ENCODE data around the gene MMEL1.

Gene MMEL1

DNA sequence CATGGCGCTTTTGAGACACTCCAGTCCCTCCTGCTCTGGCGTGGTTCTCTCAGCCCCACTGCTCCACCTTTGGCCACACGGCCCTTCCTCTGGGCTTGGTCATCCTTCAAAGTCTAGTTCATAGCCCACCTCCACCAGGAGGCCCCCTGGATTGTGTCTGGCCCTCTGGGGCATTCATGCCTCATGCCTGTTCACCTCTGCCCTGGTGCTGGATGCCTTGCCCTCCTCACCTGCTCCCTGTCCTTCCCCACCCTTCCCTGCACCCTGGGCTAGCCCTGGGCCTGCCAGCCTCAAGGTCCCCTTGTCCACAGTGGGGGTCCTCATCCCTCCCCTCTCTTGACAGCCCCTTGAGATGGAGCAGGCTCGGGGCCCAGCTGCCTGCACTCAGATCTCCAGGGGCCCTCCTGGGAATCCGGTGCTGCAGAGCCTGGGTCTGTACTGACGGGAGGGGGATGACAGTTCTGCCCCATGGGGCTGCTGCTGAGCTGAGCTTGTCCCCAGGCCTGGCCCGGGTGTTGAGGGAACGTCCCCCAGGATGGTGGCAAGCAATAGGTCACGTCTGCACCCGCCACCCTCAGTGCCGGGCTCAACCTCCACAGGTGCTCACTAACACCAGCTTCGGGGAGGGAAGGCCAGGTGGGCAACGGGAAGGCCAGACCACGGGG lies 27.8 kb downstream of the MMEL1 start:
- DNase-seq (ENCODE audit: low read depth), result no peak

DNA sequence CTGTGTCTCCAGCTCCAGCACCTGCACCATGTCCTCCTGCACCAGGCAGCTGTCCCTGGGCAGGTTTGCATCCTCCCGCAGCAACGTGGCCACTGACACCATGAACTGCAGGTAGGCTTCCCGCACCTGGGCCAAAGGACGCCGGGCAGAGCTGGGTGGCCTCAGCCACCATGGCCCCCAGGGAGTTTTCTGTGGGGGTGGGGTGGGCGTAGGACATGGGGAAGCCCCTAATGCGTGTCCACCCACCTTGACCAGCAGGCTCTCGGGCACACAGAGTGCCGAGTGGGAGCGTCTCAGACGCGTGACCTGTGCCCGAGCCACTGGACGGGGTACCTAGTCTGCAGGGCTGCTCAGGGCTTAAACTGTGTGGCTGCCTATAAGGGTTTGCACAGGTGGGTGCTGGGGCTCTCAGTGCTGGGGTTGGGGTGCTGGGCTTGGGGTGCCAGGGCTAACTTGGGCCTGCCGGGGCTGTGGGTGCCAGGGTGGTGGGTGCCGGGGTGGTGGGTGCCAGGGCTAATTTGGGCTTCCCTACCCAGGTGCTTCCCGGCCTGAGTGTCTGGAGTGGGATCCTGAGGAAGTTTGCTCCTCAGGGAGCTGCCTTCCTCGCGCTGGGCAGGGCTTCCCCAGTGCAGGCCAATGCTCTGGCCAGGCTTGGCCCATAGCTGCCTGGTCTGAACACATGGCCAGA lies 28.5 kb downstream of the MMEL1 start:
- DNase-seq (ENCODE audit: low read depth), result no peak

DNA sequence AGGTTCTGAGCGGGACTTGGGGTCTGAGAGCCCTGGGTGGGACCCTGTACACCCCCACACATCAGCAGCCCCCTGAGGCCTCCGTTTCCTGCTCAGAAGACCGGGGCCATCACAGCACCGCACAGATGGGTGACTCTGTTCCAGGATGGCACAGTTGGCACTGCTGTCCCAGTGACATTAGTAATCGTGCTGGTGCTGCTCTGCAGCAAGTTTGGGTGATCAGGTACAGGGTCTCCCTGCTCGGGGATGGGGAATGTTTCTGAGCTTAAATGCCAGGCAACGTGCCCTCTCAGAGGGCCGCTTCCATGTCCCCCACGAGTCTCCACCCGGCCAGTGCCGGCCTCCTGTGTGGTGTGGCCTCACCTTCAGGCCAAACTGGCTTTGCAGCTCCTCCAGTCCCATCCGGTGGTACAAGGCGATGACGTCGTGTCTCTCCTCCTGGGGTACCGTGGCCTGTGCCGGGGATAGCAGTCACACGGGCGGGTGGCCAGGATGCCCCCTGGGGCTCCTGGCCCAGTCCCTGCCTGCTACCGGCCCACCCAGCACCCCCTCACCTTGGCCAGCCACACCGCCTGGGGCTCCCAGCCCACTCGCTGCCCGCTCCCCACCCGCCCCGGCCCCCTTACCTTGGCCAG lies 29.2 kb downstream of the MMEL1 start:
- no peak for DNase-seq (ENCODE audit: low read depth)

DNA sequence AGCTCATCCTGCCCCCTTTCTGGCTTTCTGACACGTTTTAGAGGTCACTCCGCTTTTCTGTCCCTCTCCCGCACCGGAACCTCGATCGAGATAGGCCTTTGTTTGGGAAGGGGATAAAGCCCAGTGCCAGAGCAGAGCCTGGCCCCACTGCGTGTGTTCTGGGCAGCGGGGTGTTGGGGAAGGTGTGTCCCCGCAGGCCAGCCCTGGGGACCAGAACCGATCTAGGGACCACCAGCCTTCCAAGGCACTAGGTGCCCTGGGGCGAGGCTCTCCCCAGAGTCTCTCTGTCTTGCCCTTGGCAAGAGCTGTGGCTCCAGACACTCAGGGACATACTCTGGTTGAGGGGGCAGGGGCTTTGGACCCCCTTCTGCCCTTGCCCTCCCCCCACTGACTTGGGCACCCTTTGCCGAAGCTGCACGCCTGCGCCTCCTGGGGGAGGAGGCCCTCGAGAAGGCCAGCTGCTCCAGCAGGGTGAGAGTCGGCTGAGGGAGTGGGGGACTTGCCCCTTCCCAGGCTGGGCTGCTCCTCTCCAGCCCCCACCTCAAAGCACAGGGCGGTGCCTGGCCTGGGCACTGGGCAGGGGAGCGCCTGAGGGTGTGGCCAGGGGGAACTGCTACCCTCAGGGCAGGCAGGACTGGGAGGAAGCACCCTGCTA lies 29.8 kb downstream of the MMEL1 start:
- no peak for DNase-seq (ENCODE audit: low read depth)

DNA sequence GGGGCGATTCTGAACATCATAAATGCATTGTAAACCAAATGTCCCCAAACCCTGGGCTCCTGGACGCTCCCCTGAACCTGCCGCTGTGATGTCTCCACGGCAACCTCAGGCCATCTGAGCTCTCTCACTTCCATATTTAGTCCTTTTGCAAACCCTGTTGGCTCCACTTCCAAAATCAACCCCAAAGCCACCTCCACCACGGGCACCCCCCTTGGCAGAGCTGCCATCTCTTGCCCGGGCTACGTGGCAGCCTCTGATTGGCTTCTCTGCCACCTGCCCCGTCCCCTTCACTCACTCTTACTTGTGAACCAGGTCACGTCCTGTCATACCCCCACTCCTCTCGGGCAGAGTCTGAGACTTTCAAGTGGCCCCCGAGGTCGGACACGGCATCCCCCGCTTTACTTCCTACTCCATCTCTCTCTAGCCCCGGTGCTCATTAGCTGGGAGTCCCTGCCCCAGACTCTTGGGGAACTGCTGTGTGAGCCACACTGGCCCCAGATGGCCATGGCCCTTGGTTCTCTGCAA lies 30.4 kb downstream of the MMEL1 start:
- DNase-seq (ENCODE audit: low read depth), result no peak

DNA sequence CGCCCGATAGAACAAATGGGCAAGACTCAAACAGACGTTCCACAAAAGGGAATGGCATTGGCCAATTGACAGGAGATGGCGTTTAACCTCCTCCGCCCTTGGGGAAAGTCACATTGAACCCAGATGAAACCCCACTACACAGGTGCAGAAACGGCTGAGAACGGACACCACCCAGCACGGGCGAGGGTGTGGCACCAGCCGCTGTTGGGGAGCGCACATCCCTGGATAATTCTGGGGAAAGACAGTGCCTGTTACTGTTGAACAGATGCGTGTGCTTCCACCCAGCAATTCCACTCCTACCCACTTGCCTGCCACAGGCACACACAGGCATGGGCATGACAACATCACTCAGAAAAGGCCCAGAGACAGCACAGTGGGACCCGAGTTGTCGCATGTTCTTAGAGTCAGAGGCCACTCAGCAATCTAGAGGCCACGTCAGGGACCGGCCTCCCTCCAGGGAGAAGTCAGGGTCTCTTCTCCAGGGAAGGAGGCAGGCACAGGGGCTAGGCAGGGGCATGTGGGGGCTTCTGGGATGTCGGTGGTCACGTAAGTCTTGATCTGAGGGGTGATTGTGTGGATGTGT lies 31.0 kb downstream of the MMEL1 start:
- no peak for DNase-seq (ENCODE audit: low read depth)

DNA sequence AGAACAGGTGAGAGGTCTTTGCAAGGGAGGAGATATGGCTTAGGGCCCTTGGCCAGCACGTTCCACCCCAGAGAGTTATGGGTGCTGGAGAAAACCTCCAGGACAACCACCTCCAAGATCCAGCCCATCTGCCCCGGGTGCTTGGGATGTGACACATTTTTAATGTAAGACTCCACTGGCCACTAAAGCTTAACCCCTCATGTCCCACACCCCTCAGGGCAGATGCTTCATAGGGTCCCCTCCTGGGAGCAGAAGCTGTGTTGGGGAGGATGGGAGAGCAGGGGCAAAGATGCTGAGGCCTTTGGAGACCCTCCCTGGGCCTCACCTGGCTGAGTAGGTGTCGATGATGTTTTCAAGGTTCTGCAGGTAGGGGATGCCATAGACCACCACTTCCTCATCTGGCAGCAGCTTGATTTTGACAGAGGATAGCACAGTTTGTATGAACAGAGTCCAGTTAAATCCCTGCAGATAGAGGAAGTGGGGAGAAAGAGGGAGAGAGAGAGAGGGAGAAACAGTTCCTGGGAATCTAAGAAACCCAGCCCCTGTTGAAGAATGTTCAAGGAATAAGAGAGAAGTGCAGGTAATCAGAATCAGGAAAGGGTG lies 34.4 kb downstream of the MMEL1 start:
- no peak for DNase-seq (ENCODE audit: low read depth)

DNA sequence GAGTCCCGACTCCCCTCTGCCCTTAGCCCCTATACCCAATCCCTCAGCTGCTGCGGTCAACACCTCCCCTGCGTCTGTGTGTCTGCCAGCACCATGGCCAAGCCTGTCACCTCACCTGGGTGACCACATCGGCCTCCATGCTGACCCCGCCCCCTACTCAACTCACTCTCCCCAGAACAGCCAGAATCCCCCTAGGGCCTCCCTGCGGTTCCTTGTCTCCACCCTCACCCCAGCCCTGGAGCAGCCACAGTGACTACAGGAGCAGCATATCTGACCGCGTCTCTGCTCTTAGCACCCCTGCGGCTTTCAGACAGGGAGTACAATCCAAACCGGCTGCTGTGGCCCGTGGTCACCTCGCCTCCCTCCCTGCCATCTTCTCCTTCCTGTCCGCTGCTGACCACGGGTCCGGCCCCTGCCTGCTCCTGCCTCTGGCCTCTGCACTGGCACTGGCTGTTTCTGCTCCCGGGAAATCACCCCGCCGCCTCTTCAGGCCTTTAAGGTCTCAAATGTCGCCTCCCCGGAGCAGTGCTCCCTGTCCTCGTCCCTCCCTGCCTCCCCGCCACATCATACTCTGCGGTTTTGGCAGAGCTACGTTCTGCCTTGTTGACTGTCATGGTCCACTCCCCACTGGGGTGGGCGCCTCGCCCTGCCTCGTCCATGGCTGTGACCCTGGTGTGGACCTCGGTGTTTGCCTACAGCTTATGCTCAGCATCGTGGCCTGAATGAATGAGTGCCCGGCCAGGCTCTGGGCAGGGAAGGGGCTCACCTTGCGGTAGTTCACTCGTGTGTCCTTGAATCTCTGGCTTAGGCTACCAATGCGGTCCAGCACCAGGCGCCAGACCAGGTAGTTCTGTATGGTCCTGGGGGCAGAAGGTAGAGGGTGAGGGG lies 35.1 kb downstream of the MMEL1 start:
- peak; percentile 92 for DNase-seq (ENCODE audit: low read depth)

DNA sequence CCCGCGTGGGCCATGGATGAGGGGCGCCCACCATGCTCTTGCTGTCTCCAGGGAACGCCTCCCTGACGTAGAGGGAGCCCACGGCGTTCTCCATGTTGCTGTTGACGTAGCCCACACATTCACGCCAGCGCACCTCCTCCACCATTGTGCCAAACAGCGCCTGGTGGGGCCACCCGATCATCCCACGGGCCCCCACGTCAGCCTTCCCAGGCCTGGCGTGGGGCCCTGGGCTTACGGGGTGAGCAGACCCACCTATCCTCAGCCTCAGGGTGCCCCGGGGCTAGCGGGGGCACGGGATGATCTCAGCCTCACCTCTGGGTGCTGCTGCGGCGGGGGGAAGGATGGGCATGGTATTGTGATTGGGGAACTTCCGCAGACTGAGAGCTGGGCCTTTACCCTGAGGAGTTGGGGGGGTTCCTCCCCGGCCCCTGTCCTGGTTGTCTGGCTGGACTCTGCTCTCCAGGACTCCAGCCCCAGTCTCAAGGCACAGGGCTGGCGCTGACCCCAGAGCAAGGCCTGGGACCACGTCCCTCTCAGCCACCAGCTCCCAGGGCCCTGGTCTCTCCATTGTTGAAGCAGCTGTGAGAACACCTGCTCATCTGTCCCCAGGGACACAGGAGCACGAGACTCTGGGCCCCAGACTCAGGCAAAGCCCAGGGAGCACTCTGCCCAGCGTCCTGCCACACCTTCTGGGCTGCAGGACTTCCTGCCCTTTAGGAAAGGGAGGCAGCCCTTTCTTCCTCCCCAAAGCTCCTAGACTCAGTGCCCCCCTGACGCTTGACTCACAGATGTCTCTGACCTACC lies 36.1 kb downstream of the MMEL1 start:
- no peak for DNase-seq (ENCODE audit: low read depth)

DNA sequence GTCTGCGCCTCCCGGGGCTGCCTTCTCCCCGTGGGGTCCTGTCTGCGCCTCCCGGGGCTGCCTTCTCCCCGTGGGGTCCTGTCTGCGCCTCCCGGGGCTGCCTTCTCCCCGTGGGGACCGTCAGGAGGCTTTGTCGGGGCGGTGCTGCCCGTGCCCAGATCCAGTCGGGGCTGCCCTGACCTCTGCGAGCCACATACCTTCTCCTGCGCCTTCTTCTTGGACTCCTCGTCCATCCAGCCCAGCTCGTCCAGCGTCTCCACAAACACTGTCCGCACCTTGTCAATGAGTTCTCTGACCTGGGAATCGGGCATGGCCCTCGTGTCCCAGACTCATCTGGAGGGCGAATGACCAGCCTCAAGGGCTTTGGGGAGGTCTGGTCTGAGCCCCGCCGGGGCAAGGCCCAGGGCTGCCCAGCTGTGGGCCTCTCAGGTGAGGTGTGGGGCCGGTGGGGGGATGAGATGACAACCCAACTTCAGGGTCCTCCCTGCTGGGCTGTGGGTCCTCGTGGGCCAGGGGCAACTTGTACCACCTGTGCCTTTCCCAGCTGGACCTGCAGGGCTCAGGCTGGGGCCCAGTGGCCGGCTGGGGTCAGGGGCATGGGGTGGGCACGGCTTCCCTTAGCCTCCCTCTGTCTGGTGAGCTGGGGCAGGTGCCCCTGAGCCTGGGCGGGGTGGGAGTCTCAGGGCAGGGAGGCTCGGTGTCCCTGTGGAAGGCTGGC lies 36.8 kb downstream of the MMEL1 start:
- no peak for DNase-seq (ENCODE audit: low read depth)

DNA sequence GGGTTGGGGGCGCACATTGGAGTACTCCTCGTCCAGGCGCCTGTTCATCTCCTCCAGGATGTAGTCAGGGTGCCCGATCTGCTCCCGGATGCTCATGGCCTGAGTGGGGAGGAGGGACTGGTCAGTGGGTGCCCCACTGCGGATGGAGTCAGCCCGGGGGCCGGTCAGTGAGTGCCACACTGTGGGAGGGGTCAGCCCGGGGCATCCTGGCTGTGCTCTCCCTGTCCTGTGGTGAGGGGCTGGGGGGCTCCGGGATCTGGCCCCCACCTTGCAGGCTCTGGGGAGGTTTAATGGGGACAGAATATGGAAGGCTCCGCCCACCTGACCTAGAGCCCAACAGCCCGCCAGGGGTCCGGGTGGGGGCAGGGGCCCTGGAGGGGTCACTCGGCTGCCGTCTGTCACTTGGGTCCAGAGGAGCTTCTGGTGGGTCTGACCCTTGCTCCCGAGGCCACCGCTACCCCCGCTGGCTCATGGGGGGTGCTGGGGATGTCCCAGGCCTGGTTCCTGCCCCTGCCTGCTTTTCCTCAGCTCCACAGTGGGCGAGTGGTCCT lies 37.5 kb downstream of the MMEL1 start:
- DNase-seq (ENCODE audit: low read depth), result no peak

DNA sequence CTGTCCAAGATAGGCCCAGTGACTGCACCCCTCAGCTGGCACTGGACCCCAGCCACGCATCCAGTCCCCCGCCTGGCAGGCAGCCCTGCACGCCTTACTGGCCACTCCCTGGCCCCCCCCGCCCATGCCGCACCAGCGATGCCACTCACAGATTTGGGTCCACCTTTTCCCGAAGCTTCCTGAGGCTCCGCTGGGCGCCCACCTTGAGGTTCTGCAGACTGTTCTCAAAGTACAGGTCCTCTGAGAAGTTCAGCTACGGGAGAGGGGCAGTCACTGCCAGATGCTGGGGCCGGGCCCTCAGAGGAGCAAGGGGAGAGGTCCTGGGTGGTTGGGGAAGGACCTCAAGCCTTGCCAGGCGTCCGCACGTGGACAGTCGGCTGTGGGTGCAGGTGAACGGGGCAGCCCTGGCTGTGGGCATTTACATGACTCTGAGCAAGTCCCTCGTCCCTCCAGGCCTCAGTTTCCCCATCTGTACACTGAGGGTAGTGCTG lies 38.1 kb downstream of the MMEL1 start:
- no peak for DNase-seq (ENCODE audit: low read depth)

DNA sequence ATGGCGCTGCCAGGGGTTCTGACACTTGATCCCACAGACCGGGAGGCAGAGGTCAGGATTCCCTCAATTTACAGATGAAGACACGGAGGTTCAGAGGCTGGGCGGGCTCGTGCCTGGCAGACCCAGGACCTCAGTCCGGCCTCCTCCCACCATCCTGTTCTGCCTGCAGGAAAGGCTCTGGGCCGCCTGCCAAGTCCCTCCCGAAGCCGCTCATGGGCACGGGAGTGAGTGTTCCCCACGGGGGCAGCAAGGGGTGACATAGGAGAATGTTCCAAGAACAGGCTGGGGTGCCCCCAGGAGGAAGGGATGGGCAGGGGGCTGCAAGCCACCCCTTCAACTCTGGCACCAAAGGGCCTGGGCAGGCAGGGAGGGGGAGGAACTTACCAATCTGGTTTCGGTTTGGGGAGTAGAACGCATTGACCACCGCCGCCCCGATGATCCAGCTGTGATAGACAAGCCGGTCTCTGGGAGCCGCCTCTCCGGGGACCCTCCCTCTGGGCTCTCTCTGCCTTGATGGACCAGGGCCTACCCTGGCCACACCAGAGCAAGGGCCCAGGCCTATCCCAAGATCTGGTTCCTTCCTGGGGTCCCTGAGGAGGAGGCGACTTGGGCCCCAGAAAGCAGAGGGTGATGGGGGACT lies 38.7 kb downstream of the MMEL1 start:
- DNase-seq (ENCODE audit: low read depth), result no peak

DNA sequence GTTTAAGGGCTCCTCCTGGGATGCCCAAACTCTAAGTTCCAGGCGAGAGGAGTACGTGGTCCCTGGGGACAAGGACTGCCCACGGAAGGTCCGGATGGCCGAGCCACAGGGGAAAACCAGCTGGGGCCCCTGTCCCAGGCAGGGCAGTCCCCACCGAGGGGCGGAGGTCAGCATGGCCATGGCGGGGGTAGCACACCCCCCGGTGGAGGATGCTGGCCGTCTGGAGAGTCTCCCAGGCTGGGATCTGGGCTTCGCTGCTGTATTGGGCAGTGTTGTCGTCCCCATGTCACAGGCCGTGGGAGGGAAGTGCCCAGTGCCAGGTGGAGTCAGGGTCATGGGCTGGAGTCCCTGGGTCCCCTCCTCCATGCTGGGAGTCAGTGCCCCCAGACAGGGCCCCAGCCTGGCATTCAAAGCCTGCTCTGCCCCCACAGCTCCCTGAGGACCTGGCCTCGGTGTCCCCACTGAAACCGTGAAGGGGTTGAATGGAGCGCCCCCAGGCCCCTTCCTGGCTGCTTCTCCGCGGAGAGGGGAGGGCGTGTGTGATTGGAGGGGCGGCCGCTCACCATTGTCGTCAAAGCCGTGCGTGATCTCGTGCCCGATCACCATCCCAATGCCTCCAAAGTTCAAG lies 39.5 kb downstream of the MMEL1 start:
- no peak for DNase-seq (ENCODE audit: low read depth)

DNA sequence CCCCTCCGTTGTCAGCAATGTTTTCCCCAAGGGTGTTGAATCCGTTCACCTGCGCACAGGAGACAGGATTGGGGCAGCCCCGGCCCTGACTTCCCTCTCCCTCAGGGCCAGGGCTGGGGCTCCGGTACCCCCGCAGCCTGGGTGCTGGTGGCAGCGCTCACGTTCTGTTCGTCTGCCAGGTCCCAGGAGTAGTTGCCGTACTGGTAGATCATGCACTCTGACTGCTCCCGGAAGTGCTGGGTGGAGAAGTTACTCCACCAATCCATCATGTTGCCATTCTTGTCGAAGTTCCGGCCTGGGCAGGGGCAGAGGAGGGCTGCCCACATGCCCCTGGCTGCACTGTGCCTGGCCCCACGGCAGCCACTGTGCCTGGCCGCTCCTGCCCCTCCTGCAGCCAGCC lies 40.1 kb downstream of the MMEL1 start:
- no peak for DNase-seq (ENCODE audit: low read depth)

DNA sequence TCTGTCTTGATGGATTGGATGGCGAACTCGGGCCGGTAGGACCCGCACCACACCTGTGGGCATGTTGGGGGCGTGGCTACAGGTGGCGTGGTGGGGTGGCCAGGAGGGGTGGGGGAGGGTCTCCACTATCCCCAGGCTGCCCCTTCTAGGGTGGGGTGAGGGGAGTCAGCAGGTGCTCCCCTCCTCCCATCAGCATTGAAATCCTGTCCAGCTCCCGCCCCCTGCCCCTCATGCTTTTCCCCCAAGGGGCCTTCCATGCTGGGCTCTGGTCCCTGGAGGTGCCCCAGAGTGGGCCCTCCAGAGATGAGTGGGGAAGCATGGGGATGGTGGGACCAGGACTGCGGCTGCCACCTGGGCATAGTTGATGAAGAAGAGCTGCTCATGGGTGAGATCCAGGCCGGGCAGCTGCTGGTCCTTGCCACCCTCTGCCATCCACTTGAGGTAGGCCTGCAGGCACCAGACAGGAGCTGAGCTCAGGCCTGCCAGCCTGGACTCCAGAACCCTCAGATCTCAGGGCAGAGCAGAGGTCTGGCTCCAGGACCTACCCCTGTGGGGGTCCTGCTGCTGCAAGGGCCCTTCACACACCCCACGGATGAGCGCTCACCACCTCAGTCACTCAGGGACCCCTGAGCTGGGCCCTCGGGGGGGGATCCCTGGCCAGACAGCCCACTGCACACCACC lies 41.1 kb downstream of the MMEL1 start:
- DNase-seq (ENCODE audit: low read depth), result no peak

DNA sequence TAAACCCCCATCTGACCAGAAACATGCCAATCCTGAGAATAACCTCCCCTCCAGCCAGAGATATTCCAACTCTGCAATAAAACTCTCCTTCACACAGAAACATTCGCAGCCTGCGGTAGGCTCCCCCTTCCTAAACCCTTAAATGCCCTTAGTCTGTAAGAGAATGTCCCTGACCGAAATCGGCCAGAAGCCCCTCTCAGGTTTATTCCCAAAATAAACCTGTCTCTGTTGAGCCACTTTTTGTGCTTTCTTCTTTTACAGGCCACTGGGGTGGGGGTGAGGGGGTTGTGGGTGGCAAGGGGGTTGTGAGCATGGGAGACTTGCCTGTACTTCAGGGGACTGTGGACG lies 41.6 kb downstream of the MMEL1 start:
- DNase-seq (ENCODE audit: low read depth), result no peak
